H1 (cell line): ENCODE data around the gene SPACA9. TPM values are rescaled to one million over a fixed set of nuclear protein-coding genes. Genes with fewer than 3 reads are reported as not detected.

Experiments
- EP300 ChIP-seq, 2 experiments: IDR thresholded peaks; 1 replicate in 1 of 2; 2 replicates in 1 of 2; pipeline ENCODE4 v1.6.1; 2011 to 2012; ENCODE audit warnings: low read depth in 2 of 2, low read length in 2 of 2, mild to moderate bottlenecking in 2 of 2, borderline replicate concordance in 1 of 2, inconsistent platforms in 1 of 2, moderate library complexity in 1 of 2
- GABPA ChIP-seq: IDR thresholded peaks from 2 replicates; pipeline ENCODE4 v1.6.1; 2011; ENCODE audit warnings: mild to moderate bottlenecking, low read length, moderate library complexity, borderline replicate concordance; ENCODE audit not compliant: insufficient read depth
- RBBP5 ChIP-seq: IDR thresholded peaks from 2 replicates; pipeline ENCODE4 v1.7.1; 2012; ENCODE audit warnings: low read depth, mild to moderate bottlenecking, inconsistent platforms, low read length, moderate library complexity, borderline replicate concordance
- RNF2 ChIP-seq: fragments of 200-900, 300-1000 bp; sonication (generic); IDR thresholded peaks from 2 replicates; pipeline ENCODE4 v1.7.1; 2016; ENCODE audit warnings: borderline replicate concordance, low read depth, mild to moderate bottlenecking, antibody characterized with exemption, low read length; ENCODE audit not compliant: poor library complexity, severe bottlenecking; ENCODE audit errors: missing control alignments
- SIN3A ChIP-seq, 2 experiments: IDR thresholded peaks in 1 of 2; conservative IDR thresholded peaks in 1 of 2; 2 replicates each; pipeline ENCODE4 v1.6.1; 2011 to 2012; ENCODE audit warnings: low read length in 2 of 2, improper control_type of control experiment in 1 of 2, low read depth in 1 of 2, mild to moderate bottlenecking in 1 of 2
- polyA plus RNA-seq, 7 experiments: library from polyadenylated mRNA; depleted of rRNA in 3 of 7; stranded (reverse) in 5 of 7; unstranded in 2 of 7; fragments of >200 nt in 5 of 7; fragments of 200-250 nt in 2 of 7; gene quantifications; 1 replicate in 5 of 7; 2 replicates in 1 of 7; 4 replicates in 1 of 7; pipeline versions ENCODE4 v1.2.1 to v1.2.3, GENCODE V29; 2011 to 2013; ENCODE audit warnings: missing spikeins in 2 of 7, mixed read lengths in 2 of 7
- total RNA-seq: library from RNA; stranded (reverse); fragmentation: NEBNext Ultra II Directional; extraction: Animal tissue kit (Norgen Biotek cat#: 25700); gene quantifications from 2 replicates; pipeline ENCODE4 v1.2.1, GENCODE V29; 2021
- TF ChIP-seq, protein P1 (sequence below), 3 experiments: IDR thresholded peaks; 1 replicate in 2 of 3; 2 replicates in 1 of 3; pipeline versions ENCODE4 v1.5.1 to v1.6.1; 2011; ENCODE audit warnings: low read length in 3 of 3, mild to moderate bottlenecking in 3 of 3, inconsistent platforms in 2 of 3, low read depth in 1 of 3, moderate library complexity in 1 of 3; ENCODE audit not compliant: insufficient read depth in 1 of 3; ENCODE audit errors: control extremely low read depth in 1 of 3

SPACA9 gene
- total and polyA plus RNA-seq, 2 of the 8 experiments (the other 6 are each of a cell fraction or from before 2014, with no cell fraction given), result 0.63 to 1.3 TPM

DNA sequence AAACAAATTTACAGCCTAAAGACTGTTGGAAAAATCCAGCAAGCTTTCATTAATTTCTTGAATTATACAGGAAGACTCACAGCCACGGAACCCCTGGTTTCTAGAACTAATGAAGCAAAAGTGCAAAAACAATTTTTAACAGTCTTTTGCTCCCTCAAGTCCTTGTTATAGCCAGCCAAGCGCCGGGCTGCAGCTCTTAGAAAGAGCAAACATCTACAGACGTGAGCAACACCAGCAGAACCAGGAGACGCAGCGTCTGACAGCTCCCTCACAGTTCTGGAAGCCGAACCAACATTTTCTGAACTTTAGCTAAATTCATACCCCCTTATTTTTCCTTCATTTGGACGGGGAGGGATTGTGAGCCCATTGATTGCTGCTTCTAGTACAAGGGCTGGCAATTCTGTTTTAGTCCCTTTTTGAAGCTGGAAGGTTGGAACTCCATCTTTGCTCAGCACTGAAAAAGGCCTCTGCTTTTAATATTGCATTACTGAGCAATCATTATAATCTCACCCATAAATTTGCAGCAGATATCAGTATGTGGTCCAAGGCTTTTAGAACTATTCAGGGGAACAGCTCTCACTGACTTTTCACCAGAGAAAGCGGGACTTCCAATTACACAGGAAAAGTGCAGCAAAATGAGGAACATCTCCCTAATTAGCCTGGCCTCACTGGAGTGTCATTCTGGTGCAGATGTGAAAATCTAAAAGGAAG lies 46.4 kb upstream of the SPACA9 start (continued):
- TF ChIP-seq, protein P1, sequence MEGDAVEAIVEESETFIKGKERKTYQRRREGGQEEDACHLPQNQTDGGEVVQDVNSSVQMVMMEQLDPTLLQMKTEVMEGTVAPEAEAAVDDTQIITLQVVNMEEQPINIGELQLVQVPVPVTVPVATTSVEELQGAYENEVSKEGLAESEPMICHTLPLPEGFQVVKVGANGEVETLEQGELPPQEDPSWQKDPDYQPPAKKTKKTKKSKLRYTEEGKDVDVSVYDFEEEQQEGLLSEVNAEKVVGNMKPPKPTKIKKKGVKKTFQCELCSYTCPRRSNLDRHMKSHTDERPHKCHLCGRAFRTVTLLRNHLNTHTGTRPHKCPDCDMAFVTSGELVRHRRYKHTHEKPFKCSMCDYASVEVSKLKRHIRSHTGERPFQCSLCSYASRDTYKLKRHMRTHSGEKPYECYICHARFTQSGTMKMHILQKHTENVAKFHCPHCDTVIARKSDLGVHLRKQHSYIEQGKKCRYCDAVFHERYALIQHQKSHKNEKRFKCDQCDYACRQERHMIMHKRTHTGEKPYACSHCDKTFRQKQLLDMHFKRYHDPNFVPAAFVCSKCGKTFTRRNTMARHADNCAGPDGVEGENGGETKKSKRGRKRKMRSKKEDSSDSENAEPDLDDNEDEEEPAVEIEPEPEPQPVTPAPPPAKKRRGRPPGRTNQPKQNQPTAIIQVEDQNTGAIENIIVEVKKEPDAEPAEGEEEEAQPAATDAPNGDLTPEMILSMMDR (IDR thresholded peaks at IDR 0.05; ENCODE audit: control extremely low read depth in 1 of 3, insufficient read depth in 1 of 3, low read depth in 1 of 3, low read length in 3 of 3), result no peak
- TF ChIP-seq GABPA (no peak), RNF2 (no peak), RBBP5 (no peak), EP300 (IDR thresholded peaks at IDR 0.05; ENCODE audit: borderline replicate concordance in 1 of 2, low read depth in 2 of 2, low read length in 2 of 2) (no peak), SIN3A (conservative IDR thresholded peaks at IDR 0.05 in 1 of 2, IDR thresholded peaks at IDR 0.05 in 1 of 2; ENCODE audit: low read depth in 1 of 2, low read length in 2 of 2) (no peak)
